ENCODE data around the gene PIAS1.
"Not testable (repeated sequence)": the region's sequence is repeated elsewhere in the genome, so short reads cannot be mapped to it uniquely, and the experiment has no call there.

Gene PIAS1

GRCh38 chr15:68053701-68054627, at the start of gene PIAS1:
PIAS1 (plus strand) TSS chr15:68054315; CDS start chr15:68054327, 12 bp downstream.
- peak; percentile 93 for DNase-seq

GRCh38 chr15:68007642-68008041, 46.5 kb upstream of the PIAS1 start:
- not testable (repeated sequence) for DNase-seq

DNA sequence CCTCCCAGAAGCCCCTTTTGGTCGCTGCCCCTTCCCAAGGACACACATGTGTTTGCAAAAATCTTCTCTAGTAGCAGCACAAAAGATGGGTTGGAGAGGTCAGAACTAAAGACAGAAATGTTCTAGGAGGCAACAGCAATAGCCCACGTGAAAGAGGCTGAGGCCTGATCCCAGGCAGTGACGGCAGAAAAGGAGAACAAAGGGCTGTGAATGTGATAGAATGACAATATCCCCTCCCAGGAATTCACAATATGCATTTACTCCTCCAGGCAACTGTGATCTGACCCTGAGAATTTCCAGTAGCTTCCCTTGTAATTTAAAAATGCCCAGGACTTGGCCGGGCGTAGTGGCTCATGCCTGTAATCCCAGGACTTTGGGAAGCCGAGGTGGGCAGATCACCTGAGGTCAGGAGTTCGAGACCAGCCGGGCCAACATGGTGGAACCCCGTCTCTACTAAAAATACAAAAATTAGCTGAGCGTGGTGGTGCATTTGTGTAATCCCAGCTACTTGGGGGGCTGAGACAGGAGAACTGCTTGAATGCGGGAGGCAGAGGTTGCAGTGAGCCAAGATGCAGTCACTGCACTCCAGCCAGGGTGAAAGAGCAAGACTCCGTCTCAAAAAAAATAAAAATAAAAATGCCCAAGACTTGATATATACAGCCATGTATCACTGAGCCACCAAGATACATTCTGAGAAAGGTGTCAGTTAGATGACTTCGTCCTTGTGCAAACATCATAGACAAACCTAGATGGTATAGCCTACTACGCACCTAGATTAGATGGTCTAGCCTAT, 43.6 kb upstream of the PIAS1 start:
- DNase-seq = no peak

GRCh38 chr15:68012911-68013310, 41.2 kb upstream of the PIAS1 start:
- no peak for DNase-seq

GRCh38 chr15:68014219-68014618, 39.9 kb upstream of the PIAS1 start:
- no peak for DNase-seq

DNA sequence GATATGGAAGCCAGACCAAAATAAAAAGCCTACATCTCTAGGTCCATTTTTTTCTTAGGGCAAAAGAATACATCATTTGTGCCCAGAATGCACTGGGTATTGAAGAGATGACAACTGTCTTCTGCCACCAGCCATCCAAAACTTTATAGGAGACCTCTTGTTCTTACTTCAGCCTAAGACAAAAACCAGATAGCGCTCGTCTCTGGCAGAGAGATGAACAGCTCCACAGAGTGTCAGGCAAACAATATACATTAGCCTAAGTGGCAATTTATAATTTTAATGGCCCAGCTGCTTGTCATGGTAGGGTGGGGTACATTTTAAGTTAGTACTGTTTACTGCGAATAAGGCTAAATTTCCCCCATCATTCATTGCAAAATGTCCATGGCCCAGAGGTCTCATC, 38.9 kb upstream of the PIAS1 start:
- no peak for DNase-seq

DNA sequence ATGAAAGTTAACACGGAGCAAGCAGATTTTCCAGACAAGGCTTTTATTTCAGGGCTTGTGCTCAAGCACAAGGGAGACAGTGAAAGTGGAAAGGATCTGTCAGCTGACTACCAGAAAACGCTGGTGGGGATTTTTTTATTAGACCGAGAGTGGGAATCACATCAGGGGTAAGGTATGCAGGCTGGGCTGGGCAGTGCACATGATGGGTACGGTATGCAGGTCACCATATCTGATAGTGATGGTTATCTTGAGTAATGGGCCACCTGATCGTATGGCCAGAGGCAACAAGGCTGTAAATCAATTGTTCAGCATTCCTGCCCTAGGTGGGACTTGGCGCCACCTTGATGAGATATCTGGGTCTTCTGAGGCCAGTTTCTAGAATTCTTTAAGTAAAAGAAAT, 36.9 kb upstream of the PIAS1 start:
- DNase-seq = no peak

GRCh38 chr15:68018797-68019444, 35.2 kb upstream of the PIAS1 start:
- no peak for DNase-seq

GRCh38 chr15:68019814-68020525, 34.1 kb upstream of the PIAS1 start:
- DNase-seq = no peak

- no peak for DNase-seq
Observed at GRCh38 chr15:68020685-68021084, 33.4 kb upstream of the PIAS1 start.

DNA sequence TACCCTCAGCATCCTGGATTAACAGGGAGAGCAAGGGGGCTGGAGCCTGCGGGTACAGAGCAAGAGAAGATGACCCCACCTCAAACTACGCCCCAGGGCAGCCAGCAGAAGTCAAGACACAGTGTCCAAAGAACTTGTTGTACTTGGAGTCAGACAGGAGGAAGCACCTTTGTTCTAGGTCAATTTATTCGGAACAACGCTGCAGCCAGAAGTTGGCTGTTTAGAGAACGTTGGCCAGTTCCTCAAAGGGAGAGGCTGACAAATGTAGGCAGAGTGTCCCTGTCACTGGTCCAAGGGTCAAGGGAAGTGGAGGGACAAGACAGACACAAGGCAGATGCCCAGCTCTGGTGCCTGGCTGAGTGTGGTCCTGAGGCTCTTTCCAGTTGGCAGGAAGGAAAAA, 32.1 kb upstream of the PIAS1 start:
- DNase-seq = no peak

- DNase-seq = no peak
Observed at GRCh38 chr15:68023307-68024101, 30.6 kb upstream of the PIAS1 start.

DNA sequence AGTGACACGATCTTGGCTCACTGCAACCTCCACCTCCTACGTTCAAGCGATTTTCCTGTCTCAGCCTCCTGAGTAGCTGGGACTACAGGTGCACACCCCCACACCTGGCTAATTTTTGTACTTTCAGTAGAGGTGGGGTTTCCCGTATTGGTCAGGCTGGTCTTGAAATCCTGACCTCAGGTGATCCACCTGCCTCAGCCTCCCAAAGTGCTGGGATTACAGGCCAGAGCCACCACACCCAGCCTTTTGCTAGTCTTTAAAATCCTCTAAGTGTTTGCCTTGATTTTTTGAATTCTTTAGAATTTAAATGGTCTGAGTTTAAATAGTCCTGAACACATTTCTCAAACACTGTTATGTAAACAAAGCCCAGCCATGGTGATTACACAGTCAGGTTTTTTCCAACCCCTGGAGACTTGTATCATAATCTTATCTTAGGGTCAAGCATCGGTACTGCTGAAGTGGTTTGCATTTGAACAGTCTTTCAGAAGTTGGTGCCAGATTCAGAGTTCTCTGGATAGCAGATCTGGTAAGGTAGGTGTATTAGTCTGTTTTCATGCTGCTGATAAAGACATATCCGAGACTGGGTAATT, 28.2 kb upstream of the PIAS1 start:
- DNase-seq = no peak

- no peak for DNase-seq
Observed at GRCh38 chr15:68027388-68027787, 26.7 kb upstream of the PIAS1 start.

GRCh38 chr15:68028137-68028887, 25.8 kb upstream of the PIAS1 start:
- DNase-seq = no peak

- no peak for DNase-seq
Observed at GRCh38 chr15:68028888-68029207, 25.3 kb upstream of the PIAS1 start.

GRCh38 chr15:68029959-68030358, 24.2 kb upstream of the PIAS1 start:
- no peak for DNase-seq

DNA sequence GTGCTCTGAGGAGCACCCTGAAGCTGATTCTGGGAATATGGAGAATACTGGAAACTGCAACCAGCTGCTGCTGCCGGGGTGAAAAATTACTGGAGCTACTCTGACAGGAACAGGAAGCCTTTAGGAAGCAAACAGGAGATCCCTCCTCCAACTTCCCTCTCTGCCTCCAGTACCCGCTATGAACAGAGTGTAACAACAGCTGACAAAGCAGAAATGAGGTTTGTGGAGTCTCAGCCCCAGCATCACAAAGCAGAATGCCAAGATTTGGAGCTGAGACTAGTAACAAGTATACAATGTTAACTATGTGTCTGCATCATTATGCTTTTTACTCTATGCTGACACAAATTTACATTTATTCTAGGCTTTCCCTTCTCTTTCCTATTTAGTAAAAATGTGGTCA, 22.7 kb upstream of the PIAS1 start:
- no peak for DNase-seq

DNA sequence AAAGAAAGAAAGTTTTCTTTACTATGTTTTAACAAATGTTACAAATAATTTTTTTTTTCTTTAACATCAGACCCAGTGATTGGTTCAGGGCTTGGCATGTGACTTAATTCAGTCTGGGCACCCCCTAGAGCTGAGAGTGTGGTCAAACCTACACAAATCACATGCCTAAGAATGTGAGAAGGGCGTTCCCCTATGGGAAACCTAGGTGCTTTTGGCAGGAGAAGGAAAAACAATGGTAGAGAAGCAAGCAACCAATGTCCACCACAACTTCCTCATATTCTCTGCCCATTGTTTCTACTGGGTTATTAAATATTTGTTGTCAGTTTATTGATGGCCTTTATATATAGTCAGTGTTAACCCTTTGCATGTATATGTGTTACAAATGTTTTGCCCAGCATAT, 21.4 kb upstream of the PIAS1 start:
- no peak for DNase-seq

DNA sequence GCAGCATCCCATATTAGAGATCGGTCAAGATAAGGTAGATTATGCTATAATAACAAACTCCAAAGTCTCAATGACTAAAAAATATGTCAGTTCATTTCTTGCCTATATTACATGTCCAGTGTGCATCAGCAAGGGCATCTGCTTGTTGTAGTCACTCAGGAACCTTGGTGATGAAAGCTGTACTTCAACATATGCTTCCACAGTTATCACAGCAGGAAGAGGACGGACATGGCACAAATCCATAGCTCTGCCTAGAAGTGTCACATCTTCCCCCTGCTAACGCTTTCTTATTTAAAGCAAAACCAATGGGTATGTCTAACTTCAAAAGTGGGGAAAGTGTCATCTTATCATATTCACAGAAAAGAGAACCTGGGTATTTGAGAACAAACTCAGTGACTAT, 20.0 kb upstream of the PIAS1 start:
- no peak for DNase-seq

DNA sequence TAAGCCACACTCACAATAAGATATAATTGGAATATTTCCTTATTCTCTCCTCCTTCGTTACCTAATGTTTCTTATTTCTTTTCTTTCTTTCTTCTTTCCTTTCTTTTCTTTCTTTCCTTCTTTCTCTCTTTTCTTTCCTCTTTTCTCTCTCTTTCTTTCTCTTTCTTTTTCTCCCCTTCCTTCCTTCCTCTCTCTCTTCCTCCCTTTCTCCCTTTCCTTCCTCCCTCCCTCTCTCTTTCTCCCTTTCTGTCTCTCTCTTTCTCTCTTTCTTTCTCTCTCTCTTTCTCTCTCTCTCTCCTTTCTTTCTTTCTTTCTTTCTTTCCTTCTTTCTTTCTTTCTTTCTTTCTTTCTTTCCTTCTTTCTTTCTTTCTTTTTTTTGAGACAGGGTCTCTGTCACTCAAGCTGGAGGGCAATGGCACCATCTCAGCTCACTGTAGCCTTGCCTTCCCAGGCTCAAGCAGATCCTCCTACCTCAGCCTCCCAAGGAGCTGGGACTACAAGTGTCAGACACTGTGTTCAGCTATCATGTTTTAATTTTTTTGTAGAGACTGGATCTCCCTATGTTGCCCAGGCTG, 19.3 kb upstream of the PIAS1 start:
- DNase-seq = no peak
